Daoy (cell line): ENCODE measurements around the gene ELK4. TPM values are rescaled to one million over a fixed set of nuclear protein-coding genes. Genes with fewer than 3 reads are reported as not detected.
A peak's percentile ranks its signal among the peaks of the same experiment; 100 is the strongest.

Experiments used
- DNase-seq: peaks from one replicate; pipeline ENCODE4 v3.0.0-alpha.2; 2015; ENCODE audit warnings: low read depth
- total RNA-seq: library from RNA; depleted of rRNA; stranded (reverse); fragments of >200 nt; shearing (Covaris generic); gene quantifications from 2 replicates; pipeline ENCODE4 v1.2.3, GENCODE V29; 2014

The ELK4 gene
- total RNA-seq, 1 experiment from 2014 or later = 13.0 TPM

DNA sequence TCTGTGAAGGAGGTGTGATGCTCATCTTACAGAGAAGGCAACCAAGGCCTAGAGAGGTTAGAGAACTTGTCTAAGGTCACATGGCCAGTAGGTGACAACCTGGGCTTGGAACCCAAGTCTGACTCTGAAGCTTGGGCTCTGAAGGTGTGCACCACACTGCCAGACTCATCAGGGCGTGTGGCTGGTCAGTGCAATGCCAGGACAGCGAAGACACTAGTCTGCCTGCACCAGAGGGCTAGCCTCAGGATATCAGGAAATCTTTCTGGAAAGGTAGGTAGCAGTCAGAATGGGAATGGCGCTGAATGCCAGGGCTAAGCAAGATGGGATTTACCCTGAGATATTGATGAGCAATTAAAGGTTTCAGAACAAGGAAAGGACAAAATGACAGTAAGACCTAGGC is 34.9 kb downstream of the ELK4 start:
- DNase-seq = no peak

DNA sequence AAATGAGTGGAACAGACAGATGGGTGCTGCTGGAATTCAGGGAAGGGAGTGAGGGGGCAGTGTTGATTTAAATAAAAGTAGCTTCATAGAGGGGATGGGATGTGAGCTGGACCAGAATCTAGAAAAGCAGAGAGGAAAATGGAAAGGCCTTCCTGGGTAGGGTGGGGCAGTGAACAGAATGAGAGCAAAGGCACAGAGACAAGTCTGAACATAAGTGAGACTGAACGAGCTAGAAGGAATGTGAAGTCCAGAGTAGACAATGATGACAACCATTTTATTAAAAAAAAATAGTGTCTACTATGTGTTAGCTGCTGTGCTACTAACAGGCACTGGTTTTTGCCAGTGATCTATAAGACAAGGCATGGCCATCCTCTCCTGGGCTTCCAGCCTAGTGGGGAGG is 36.0 kb downstream of the ELK4 start:
- DNase-seq = no peak

DNA sequence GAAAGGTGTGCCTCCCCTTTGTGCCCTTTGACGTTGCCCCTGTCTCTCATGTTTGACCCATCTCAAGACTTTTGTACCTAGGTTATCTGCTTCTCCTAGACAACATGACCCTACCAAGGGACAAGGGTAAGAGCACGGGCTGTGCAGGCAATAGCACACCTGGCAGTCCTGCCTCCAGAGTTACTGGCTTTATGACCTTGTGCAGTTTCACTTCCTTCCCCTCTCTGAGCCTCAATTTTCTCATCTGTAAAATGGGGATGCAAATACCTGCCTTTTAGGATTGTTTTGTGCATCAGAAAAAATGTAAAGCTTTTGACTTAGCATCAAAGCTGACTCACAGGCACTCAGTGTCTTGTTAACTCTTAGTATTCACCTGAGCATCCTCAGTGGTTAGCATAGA is 36.4 kb downstream of the ELK4 start:
- no peak for DNase-seq

DNA sequence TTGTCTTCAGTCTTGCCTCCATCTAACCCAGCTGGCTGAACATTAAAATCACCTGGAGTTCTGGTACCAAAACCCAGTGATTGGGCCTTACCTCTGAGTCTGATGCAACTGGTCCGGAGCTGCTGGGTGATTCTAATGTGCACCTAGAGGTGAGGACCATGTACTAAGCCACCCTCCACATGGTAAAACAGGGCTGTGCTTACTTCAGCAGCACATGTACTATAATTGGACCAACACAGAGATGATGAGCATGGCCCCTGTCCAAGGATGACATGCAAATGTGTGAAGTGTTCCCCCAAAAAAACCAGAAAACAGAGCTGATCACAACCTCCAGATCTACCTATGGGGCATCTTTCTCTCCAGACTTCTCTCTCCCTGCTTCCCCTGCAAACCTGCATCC is 37.0 kb downstream of the ELK4 start:
- no peak for DNase-seq

DNA sequence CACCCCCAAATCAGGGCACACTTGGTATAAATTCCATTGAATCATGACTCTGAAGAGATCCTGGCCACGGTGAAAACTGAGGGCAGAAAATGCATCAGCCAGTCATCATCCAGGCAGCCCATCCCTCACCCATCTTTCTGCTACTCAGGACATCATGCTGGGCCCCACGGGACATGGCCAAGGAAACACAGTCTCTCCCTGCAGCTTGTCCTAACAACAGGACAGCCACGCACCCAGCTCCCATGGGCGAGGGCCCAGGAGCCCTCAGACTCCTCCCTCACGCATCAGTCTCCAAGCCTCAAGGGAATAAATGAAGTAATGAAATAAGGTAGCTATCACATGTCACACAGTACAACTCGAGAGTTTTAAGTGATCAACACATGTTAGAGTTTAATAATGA is 37.8 kb downstream of the ELK4 start:
- no peak for DNase-seq

DNA sequence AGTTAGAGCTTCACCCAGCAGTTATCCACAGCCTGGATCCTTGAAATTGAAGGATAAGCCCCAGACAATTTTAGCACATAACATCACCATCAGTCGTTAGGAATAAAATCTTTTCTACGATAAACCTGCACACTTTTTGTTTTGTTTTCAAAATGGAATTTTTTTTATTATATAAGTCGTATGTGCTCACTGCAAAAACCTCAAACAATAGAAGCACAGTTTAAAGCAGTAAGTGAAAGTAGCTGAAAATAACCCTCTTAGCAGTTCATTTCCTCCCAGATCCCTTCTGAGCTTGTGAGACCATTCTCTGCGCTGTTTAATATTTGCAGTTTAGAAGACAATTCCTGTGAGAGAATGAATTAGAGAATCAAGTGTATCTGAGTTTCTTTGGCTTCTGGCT is 38.3 kb downstream of the ELK4 start:
- DNase-seq = no peak

DNA sequence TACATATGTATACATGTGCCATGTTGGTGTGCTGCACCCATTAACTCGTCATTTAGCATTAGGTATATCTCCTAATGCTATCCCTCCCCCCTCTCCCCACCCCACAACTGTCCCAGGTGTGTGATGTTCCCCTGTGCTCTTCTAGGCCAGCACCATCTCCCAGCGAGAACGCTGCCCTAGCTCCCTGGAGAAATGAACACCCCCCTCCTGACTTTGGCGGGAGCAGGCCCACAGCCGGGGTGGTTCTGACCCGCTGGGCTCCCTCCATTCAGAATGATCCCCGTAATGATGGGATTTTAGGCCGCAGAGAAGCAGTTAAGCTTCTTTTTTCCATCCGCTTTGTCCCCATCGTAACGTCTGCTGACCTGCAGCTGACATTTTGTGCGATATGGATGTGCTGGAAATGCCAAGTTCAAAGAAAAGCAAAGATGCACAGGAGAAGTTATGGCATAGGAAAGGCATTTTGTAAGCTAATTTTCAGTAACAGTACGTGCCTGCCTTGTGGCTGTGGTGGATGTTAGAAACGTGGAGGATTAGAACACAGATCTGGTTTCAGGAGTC is 39.3 kb downstream of the ELK4 start:
- DNase-seq = no peak

DNA sequence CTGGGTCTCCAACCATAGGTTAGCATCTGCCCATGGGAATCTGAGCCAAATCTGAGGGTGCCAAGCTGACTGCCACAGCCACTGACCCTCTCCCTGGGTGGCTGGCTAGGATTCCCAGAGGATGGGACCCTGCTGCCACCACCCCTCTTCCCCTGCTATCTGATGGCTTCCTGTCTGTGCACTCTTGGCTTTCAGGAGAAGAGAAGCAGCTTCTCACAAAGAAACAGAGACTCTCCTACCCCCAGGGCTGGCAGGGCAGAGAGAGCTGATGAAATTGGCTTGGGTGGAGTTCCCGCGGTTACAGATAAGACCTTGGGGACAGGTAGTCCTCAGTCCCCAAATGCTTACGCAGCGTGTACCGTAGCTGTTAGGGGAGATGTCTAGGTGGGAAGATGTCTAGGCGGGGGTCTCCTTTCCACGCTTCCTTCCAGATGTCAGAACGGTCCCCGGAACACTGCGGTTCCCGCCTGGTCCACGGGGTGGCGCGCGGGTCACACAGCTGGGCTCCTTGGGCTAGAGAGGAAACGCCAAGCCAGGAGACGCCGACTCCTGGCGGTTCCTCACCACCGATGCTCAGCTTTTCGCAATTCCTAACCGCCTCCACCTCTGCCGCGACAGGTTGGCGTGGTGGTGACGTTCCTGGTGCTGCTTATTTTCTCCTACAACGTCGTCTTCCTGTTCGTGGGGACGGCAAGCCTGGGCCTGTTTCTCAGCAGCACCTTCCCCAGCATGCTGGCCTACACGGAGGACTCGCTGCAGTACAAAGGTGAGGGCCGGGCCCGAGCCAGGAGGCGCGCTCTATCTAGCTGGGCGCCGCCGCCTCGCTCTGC is 40.1 kb downstream of the ELK4 start:
- DNase-seq = peak; percentile 86

DNA sequence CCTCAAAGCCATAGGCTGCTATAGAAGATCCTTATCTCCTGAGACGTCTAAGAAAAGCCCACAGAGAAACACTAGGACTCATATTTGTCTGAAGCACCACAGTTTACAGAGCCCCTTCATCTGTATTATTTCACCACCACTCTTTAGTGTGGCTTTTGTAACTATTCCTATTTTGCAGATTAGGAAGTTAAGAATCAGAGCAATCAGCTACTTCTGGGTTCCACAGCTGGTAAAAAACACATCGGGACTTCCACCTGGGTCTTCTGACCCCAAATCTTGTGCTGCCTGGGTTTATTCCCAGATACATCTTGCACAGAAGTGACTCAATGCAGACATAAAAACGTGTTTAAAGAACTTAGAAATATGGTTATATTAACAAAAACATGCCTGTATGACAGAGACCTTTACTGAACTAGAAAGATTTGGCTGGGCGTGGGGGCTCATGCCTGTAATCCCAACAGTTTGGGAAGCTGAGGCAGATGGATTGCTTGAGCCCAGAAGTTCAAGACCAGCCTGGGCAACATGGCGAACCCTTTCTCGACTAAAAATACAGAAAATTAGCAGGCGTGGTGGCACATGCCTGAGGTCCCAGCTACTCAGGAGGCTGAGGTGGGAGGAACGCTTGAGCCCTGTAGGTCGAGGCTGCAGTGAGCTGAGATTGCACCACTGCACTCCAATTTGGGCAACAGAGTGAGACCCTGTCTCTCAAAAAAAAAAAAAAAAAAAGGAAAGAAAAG is 40.9 kb downstream of the ELK4 start:
- no peak for DNase-seq

DNA sequence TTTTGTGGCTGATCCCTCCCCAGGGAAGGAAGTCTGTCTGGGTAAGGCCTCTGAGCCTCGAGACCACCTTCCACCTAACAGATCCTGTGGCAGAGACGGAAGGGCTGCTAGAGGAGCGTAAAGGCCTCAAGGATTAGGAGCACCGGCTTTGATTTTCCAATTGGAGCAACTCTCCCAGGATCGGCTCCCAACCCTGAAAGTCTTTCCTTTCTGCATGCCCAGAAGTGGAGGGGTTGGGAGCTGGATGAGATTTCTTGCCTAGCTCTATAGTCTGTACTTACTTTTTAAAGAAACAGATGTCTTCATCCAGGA is 41.4 kb downstream of the ELK4 start:
- no peak for DNase-seq

DNA sequence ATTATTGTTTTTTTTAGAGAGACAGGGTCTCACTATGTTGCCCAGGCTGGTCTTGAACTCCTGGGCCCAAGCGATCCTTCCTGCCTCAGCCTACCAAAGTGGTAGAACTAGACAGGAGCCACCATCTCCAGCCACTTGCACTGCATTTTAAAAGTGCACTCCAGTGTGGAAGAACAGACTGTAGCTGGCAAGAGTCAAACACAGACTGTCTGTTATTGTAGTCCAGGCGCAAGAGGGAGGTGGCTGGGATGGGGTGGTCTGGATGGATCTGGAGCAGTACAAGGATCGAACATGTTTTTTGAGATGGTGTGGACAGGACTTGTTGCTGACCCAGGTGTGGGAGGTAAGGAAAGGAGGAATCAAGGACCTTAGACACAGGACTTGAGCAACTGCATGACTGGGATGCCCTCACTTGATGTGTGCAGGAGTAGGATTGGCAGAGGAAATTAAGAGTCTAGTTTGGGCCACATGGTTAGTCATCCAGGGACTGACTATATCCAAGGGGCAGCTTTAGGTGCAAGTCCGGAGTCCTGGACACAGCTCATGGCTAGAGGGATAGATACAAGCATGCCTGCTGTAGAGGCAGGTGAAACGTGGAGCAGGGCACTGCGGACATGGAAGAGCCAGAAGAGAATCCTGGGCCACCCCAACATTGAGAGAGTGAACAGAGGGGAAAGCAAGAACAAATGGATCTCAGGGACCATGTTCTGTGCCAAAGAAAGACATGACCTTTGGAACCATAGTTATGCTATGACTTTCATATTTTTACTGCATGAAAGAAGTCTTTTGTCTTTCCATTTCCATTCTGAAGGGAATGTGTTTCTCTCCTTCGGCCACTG is 42.0 kb downstream of the ELK4 start:
- DNase-seq = no peak

DNA sequence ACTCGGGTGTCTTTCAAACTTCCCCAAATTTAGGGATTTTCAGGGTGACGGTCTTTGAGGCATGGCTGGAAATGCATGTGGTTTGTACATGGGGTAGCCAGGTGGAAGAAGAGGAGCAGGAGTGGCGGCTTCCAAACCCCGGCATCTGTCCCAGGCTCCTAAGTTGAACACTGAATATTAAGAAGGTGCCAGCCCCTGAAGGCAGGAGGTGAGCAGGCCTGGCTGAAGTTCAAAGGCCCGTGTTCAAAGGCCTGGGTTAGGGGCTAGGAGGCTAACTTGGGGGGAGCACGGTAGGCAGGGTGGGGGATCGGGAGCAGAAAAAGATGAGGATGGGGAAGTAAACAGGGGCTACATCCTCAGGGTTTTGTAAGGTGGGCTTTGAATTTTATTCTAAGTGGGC is 42.8 kb downstream of the ELK4 start:
- DNase-seq = no peak

DNA sequence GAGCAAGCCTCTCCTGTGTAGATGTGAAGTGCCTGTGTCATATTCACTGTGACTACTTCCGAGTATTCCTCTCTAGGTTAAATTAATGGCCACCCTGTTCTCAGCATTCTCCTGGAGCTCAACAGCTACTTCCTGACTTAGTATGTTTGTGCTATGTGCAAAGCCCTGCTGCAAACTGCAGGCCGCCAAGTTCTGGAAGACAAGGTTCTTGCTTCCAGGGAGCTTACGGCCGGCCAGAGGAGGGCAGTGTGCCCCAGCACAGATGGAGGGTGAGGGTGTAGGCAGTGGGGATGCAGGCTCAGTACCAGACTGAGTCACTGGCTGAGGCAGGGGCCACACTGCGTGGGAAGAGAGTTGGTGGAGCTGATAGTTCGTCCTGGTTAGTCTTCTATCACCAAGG is 43.2 kb downstream of the ELK4 start:
- peak; percentile 63 for DNase-seq

DNA sequence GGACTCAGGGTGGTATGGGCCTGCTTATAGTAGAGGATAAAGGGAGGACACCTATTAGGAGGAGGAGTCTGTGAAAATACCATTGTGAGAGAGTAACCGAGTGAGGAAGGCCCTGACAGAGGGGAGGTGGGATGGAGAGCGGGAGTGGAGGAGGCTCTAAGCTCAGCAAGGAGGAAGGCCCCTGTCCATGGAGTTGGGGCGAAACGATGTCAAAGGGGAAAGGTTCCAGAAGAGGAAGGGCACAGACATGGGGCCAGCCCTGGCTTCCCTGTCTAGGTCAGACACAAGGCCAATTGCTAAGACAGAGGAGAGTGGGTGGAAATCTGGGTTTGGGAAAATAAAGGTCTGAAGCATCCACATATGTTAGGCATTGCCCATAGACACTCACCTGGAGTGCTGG is 44.2 kb downstream of the ELK4 start:
- DNase-seq = no peak

DNA sequence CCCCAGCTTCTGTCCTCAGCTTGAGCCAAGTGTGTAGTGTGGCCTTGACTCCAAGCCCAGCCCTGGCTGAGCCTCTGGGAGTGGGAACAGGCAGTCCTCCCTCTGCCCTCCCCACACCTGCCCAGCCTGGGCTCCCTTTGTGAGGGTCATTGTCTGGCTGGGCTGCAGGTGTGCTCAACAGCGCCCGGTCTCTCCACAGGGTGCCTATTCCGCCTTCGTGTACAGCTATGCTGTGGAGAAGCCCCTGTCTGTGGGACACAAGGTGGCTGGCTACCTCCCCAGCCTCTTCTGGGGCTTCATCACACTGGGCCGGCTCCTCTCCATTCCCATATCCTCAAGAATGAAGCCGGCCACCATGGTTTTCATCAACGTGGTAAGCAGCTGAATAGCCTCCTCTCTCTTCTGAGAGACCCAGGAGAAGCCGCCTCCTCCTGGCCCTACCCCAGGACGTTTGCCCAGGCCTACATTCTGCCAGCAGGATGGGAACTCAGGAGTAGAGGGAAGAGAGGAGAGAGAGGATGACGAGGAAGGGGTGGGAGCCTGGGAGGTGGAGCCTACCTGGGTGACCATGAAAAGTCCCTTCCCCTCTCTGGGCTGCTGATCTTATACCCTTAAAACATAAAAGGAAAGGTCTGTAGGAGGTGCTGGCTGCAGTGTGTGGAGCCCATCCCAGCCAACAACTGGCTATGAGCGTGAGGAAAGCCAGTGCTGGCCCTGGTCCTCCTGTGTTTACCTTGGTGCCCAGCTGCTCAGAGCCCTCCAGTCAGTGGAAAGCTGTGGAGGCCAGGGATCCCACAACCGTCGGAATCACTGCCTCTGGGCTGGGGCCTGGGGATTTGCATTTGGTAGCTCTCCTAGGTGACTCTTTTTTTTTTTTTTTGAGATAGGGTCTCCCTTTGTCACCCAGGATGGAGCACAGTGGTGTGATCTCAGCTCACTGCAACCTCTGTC is 45.7 kb downstream of the ELK4 start:
- DNase-seq = no peak

DNA sequence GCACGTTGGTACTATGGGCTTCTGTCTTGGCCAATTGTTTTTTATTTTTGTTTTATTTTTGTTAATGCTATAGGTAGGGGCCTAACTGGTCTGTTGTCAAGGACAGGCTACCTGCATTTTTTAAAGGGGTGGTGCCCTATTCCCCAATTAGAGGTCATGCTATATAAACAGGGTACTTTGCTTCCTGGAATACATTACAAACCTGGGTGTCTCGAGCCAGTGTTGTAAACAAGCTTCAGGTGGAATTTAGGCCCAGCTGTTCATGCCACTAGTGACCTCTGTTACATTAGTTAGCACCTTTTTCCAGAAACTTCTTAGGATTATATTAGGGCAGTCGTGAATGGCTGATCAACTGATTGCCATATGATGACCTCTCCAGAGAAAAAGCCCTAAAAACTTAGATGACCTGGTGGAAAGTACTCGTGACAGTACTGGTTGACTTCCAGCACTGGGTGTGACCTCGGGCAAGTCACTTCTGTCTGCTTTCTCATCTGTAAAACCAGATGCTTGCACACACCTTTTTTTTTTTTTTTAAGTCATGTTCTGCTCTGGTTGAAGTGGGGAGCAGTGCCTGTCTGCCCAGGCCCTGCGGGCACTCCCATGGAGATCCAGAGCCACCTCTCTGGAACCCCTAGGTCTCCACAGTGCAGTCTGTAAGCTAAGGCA is 46.5 kb downstream of the ELK4 start:
- no peak for DNase-seq

DNA sequence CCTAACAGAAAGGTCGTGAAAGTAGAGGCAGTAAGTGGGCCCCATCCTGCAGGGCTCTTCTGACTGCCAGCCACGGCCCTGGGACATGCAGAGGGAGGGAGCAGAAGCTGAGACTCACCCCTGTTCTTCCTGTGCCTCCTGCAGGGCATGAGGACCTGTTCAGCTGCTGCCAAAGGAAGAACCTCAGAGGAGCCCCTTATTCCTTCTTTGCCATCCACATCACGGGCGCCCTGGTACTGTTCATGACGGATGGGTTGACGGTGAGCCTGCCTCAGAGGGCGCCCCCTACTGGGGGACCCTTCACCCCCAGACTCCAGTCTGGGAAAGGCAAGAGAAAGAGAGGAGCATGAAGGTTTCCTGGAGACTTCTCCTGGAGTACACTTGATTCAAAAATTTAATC is 47.1 kb downstream of the ELK4 start:
- DNase-seq = no peak

DNA sequence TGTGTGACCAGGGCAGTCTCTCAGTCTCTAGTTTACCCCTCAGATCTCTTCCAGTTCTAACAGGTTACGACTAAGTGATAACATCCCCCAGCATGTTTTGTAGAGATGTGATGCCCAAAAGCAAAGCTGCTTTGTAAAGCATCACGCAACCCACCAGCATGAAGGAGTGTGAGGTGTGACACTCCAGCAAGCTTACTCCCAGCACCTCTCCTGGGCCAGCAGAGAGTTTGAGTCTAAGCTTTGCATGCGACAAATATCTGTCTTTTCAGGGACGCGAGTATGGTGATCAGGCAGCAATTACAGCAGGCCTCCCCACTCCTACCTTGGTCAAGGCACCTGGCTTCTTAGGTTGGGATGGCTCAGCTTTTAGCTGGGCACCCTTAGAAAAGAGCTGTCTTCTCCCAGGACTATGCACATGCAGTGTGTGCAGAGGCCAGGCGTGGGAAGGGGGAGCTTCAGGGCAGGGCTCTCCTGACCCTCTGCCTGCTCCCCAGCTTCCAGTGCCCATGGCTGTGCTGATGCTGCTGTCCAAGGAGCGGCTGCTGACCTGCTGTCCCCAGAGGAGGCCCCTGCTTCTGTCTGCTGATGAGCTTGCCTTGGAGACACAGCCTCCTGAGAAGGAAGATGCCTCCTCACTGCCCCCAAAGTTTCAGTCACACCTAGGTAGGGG is 48.2 kb downstream of the ELK4 start:
- no peak for DNase-seq

DNA sequence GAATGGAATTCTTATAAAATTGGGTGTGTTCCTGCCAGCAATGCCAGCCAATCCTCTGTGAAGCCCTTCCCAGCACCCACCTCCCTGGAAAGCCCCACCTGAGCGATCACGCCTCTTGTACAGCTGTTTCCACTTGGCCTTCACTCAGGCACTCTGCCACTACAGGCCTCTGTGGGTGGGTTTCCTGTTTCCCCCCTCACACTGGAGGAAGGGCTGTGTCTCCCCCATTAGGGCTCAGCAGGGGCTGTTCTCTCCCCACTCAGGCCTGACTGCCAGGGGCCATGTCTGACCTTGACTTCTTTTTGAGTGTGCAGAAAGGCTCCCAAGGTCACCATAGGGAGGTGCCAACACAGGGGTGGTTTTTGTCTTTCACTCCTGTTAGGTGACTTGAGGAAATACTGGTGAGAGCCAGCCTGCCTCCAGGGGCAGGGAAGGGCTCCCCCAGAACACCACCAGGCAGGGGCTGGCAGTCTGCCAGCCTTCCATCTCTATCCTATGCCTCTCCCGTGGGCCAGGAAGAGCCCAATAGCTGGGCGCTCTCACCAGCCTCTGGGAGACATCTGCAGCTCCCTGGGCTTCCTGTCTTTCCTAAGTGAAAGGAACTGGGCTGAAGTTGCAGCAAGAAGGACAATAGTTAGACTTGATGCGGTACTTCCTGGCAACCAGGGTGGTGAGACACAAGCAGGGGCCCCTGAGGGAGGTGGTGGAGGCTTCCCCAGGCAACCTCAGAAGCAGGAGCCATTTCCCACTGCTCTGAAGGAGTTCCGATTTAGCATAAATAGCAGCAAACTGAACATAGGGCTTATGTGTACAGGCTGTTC is 49.1 kb downstream of the ELK4 start:
- peak; percentile 46 for DNase-seq
